ENCODE results near the gene KDELR1.
A peak's percentile ranks its signal among the peaks of the same experiment; 100 is the strongest.

KDELR1 gene

GRCh38 chr19:48363810-48364597 lies 27.3 kb downstream of the KDELR1 start, which contains the start of the genes SYNGR4 and TMEM143:
SYNGR4 (plus strand) TSS chr19:48364367; CDS start chr19:48365843, 1,476 bp downstream.
TMEM143 (minus strand) TSS chr19:48363940; CDS start chr19:48363920, 20 bp downstream.
- TF ChIP-seq CTCF (conservative IDR thresholded peaks at IDR 0.05; ENCODE audit: low read depth, low read length) = no peak
- peak within 1 kb of the TSS; percentile 66 for H3K4me3 ChIP-seq (ENCODE audit: low read depth, low read length)
- DNase-seq (ENCODE audit: low read depth) = peak; percentile 100

GRCh38 chr19:48363500-48363809 lies 27.9 kb downstream of the KDELR1 start:
- H3K4me3 ChIP-seq (ENCODE audit: low read depth, low read length) = peak overlapping the region; percentile 66
- DNase-seq (ENCODE audit: low read depth) = no peak
- no peak for TF ChIP-seq CTCF (conservative IDR thresholded peaks at IDR 0.05; ENCODE audit: low read depth, low read length)

GRCh38 chr19:48362716-48363499 lies 28.4 kb downstream of the KDELR1 start:
- no peak for TF ChIP-seq CTCF (conservative IDR thresholded peaks at IDR 0.05; ENCODE audit: low read depth, low read length)
- peak overlapping the region; percentile 66 for H3K4me3 ChIP-seq (ENCODE audit: low read depth, low read length)
- DNase-seq (ENCODE audit: low read depth) = peak; percentile 98

GRCh38 chr19:48361912-48362311 lies 29.4 kb downstream of the KDELR1 start:
- no peak for DNase-seq (ENCODE audit: low read depth)
- H3K4me3 ChIP-seq (ENCODE audit: low read depth, low read length) = no peak overlapping the region
- no peak for TF ChIP-seq CTCF (conservative IDR thresholded peaks at IDR 0.05; ENCODE audit: low read depth, low read length)

GRCh38 chr19:48359123-48359522 lies 32.2 kb downstream of the KDELR1 start:
- DNase-seq (ENCODE audit: low read depth) = no peak
- H3K4me3 ChIP-seq (ENCODE audit: low read depth, low read length) = no peak overlapping the region
- no peak for TF ChIP-seq CTCF (conservative IDR thresholded peaks at IDR 0.05; ENCODE audit: low read depth, low read length)

GRCh38 chr19:48355365-48355954 lies 35.9 kb downstream of the KDELR1 start:
- H3K4me3 ChIP-seq (ENCODE audit: low read depth, low read length) = no peak overlapping the region
- no peak for DNase-seq (ENCODE audit: low read depth)
- TF ChIP-seq CTCF (conservative IDR thresholded peaks at IDR 0.05; ENCODE audit: low read depth, low read length) = no peak

All from choroid plexus epithelial cell (primary cell).